Ammon's horn (tissue), 1 donor: ENCODE measurements around the gene SLC39A7.
A peak's percentile ranks its signal among the peaks of the same experiment; 100 is the strongest.
"Not testable (repeated sequence)": the region's sequence is repeated elsewhere in the genome, so short reads cannot be mapped to it uniquely, and the experiment has no call there.

Source experiments
- DNase-seq: peaks from one replicate; pipeline ENCODE4 v3.0.0-alpha.2; 2016; ENCODE audit warnings: low spot score

Gene SLC39A7

GRCh38 chr6:33205191-33206026, 4.7 kb downstream of the SLC39A7 start:
- DNase-seq: no peak

- no peak for DNase-seq
Measured at GRCh38 chr6:33206027-33206863, 5.6 kb downstream of the SLC39A7 start.

GRCh38 chr6:33206864-33207551, 6.3 kb downstream of the SLC39A7 start:
- no peak for DNase-seq

GRCh38 chr6:33207552-33208090, 7.0 kb downstream of the SLC39A7 start:
- DNase-seq: no peak

GRCh38 chr6:33208091-33208967, 7.7 kb downstream of the SLC39A7 start, which contains the start of gene RING1:
Gene RING1 (plus strand): TSS chr6:33208500. CDS start chr6:33208823, 323 bp downstream.
- peak; percentile 93 for DNase-seq

GRCh38 chr6:33209856-33210255, 9.2 kb downstream of the SLC39A7 start:
- DNase-seq: no peak

- DNase-seq: no peak
Measured at GRCh38 chr6:33211136-33211535, 10.5 kb downstream of the SLC39A7 start.

GRCh38 chr6:33211666-33212422, 11.2 kb downstream of the SLC39A7 start:
- no peak for DNase-seq

GRCh38 chr6:33212857-33213165, 12.1 kb downstream of the SLC39A7 start:
- DNase-seq: no peak

- DNase-seq: no peak
Measured at GRCh38 chr6:33213166-33213988, 12.7 kb downstream of the SLC39A7 start.

- no peak for DNase-seq
Measured at GRCh38 chr6:33213989-33214335, 13.3 kb downstream of the SLC39A7 start.

- no peak for DNase-seq
Measured at GRCh38 chr6:33215271-33216116, 14.8 kb downstream of the SLC39A7 start.

- no peak for DNase-seq
Measured at GRCh38 chr6:33216117-33216649, 15.5 kb downstream of the SLC39A7 start.

GRCh38 chr6:33217246-33217645, 16.6 kb downstream of the SLC39A7 start:
- no peak for DNase-seq

- DNase-seq: no peak
Measured at GRCh38 chr6:33217681-33218080, 17.0 kb downstream of the SLC39A7 start.

GRCh38 chr6:33226503-33227120, 25.9 kb downstream of the SLC39A7 start:
- DNase-seq: not testable (repeated sequence)

GRCh38 chr6:33235221-33235634, 34.6 kb downstream of the SLC39A7 start:
- DNase-seq: no peak

GRCh38 chr6:33236328-33236727, 35.7 kb downstream of the SLC39A7 start:
- no peak for DNase-seq
